Measurements from ENCODE around the gene GMCL1. TPM values are rescaled to one million over a fixed set of nuclear protein-coding genes. Genes with fewer than 3 reads are reported as not detected.

GMCL1 gene
- total and polyA plus RNA-seq, 7 donors: 10.5 to 15.3 (median 12.3) TPM

DNA sequence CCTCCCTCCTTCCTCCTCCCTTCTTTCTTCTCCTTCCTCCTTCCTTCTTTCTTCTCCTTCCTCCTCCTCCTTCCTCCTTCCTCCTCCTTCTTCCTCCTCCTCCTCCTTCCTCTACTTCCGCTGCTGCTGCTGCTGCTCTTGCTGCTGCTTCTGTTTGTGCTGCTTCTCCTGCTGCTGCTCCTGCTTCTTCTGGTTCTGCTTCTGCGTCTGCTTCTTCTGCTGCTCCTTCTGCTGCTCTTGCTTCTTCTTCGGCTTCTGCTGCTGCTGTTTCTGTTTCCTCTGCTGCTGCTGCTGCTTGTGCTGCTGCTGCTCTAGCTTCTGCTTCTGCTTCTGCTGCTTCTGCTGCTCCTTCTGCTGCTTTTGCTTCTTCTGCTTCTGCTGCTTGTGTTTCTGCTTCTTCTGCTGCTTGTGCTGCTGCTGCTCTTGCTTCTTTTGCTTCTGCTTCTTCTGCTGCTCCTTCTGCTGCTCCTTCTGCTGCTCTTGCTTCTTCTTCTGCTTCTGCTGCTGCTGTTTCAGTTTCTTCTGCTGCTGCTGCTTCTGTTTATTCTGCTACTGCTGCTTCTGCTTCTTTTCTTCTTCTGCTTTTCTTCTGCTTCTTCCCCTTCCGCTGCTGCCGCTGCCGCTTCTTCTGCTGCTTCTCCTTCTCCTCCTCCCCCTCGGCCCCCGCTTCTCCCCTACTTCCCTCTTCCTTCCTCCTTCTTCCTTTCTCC lies 72.9 kb downstream of the GMCL1 start:
- Histone ChIP-seq H3K4me3 (no peak overlapping the region), H3K27ac (peak overlapping the region in 1 of 4 donors; percentile 7), H3K36me3 (peaks cover 0 to 97% (median 20%) of the 10 kb centered on the region in 4 donors), H3K9me3 (no peaks in the 10 kb centered on the region), H3K4me1 (peaks cover 0 to 10% (median 0%) of the 10 kb centered on the region in 4 donors), H3K27me3 (no peaks in the 10 kb centered on the region)
- 39 to 84% methylated on average over 8 of the region's 8 CpGs for whole genome bisulfite sequencing, 2 donors
- TF ChIP-seq POLR2A (IDR thresholded peaks at IDR 0.05): no peak
- no peak for TF ChIP-seq EP300 (IDR thresholded peaks at IDR 0.05)
- TF ChIP-seq, protein P1, sequence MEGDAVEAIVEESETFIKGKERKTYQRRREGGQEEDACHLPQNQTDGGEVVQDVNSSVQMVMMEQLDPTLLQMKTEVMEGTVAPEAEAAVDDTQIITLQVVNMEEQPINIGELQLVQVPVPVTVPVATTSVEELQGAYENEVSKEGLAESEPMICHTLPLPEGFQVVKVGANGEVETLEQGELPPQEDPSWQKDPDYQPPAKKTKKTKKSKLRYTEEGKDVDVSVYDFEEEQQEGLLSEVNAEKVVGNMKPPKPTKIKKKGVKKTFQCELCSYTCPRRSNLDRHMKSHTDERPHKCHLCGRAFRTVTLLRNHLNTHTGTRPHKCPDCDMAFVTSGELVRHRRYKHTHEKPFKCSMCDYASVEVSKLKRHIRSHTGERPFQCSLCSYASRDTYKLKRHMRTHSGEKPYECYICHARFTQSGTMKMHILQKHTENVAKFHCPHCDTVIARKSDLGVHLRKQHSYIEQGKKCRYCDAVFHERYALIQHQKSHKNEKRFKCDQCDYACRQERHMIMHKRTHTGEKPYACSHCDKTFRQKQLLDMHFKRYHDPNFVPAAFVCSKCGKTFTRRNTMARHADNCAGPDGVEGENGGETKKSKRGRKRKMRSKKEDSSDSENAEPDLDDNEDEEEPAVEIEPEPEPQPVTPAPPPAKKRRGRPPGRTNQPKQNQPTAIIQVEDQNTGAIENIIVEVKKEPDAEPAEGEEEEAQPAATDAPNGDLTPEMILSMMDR (IDR thresholded peaks at IDR 0.05): no peak
- TF ChIP-seq POLR2AphosphoS5 (IDR thresholded peaks at IDR 0.05): no peak
- no peak for DNase-seq
- intact Hi-C loops (cut with DNase I): no loop called here

DNA sequence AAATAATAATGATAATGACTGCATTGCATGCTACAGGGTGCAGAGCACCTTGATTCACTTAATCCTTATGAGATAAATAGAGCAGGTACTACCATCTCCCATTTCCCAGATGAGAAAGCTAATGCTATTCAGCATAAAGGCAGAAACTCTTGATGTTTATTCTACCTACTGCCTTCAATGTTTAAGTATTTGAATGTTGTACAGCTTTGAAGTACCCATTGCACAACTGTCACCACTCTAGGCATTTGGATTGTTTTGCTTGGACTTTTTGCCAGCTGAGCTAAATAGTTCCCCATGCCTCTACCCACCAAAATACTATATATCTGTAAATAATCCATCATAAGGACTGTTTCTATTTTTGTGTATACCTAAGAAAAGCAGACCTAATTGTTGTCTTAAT lies 77.8 kb downstream of the GMCL1 start:
- Histone ChIP-seq H3K27me3 (no peaks in the 10 kb centered on the region), H3K4me3 (no peak overlapping the region), H3K9me3 (no peaks in the 10 kb centered on the region), H3K36me3 (peaks cover 0 to 89% (median 6%) of the 10 kb centered on the region in 4 donors), H3K4me1 (peaks cover 0 to 6% (median 1%) of the 10 kb centered on the region in 4 donors), H3K27ac (no peak overlapping the region)
- TF ChIP-seq, protein P1 (IDR thresholded peaks at IDR 0.05): no peak
- TF ChIP-seq POLR2AphosphoS5 (IDR thresholded peaks at IDR 0.05) (no peak), POLR2A (IDR thresholded peaks at IDR 0.05) (no peak), EP300 (IDR thresholded peaks at IDR 0.05) (no peak)
- intact Hi-C loops (cut with DNase I): no loop called here
- DNase-seq: no peak

DNA sequence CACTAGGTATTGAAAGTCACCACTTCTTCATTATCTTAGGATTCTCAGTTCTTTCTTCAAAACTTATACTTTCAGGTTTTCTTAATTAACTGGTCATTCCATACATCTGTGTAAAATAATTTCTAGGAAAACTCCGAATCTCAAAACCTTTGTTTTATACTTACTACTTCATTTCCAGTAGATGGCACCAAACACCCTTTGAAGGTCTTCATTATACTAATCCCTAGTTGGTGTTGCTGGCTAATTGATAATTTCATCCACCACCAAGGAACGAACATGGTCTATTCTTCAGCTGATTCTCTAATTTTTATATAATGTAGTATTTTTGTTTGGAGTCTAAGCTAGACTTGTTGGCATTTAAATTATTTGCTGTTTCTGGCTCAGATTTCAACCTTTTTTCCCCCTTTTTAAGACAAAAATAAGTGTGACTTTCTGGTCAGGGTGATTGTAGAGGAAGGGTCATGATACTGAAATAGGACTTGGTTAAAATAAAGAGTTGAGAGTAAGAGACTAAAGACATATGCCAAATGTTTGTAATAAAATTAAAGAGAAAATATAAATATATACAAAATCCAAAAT lies 82.6 kb downstream of the GMCL1 start:
- Histone ChIP-seq H3K27me3 (no peaks in the 10 kb centered on the region), H3K4me1 (peaks cover 0 to 35% (median 21%) of the 10 kb centered on the region in 4 donors), H3K27ac (peak overlapping the region in 3 of 4 donors; percentile 3 to 98 (median 52)), H3K36me3 (peaks cover 0 to 43% (median 3%) of the 10 kb centered on the region in 4 donors), H3K4me3 (no peak overlapping the region), H3K9me3 (no peaks in the 10 kb centered on the region)
- no peak for DNase-seq
- intact Hi-C loops (cut with DNase I): loop anchor here (5.0 kb wide), 4 partner anchors 175 to 475 kb away; partner anchors contain the start of genes FAM136A, NFU1, PCBP1 and TIA1
- WGBS, 2 donors: 1 to 3% methylated on average over 2 of the region's 2 CpGs
- no peak for TF ChIP-seq POLR2AphosphoS5 (IDR thresholded peaks at IDR 0.05)
- TF ChIP-seq, protein P1 (IDR thresholded peaks at IDR 0.05): peak in 3 of 4 experiments; percentile 32 to 61 (median 51)

DNA sequence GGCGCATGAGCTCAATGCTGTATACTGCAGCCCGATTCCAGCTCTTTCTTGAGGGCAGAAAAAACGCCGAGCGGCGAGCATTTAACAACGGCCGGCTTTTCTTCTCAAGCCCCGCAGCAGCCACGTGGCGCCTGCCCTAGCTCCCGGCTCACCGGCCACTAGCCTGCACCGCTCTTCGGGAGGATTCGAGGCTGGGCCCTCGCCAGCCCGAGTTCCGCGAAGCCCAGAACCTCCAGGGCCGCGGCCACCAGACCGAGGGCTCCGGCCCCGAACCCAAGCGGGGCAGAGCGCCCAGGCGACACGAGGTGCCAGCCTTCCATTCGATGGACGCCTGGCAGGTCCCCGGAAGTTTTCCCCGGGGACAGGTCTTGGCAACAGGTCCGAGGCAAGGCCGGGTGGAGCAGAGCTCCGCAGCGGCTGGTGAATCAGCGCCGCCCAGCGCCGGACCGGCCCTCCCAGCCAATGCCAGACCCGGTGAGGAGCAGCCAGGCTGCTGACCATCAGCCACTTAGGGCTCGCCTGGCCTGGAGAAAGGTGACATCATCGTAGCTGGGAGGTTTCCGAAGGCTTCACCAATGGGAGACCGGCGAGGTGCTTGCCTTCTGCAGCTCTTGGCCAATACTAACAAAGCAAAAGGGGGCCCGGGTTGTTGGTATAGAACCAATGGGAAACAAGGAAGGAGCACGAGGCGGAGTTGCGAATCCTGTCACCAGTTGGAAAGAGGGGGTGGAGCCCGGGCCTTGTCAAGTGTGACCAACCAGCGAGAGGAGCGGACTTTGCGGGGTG lies 84.9 kb downstream of the GMCL1 start:
- no peaks in the 10 kb centered on the region for H3K27me3 ChIP-seq
- intact Hi-C loops (cut with DNase I): loop anchor here (1.0 to 5.0 kb wide), 5 partner anchors 173 to 477 kb away; partner anchors contain the start of genes FAM136A, NFU1, PCBP1 and TIA1
- peak overlapping the region; percentile 48 to 94 (median 90) for H3K4me3 ChIP-seq
- WGBS, 2 donors: 0 to 1% methylated on average over 56 of the region's 56 CpGs
- H3K4me1 ChIP-seq: peaks cover 0 to 43% (median 22%) of the 10 kb centered on the region in 4 donors
- H3K36me3 ChIP-seq: peaks cover 0 to 35% (median 0%) of the 10 kb centered on the region in 4 donors
- TF ChIP-seq POLR2AphosphoS5 (IDR thresholded peaks at IDR 0.05) (peak; percentile 93 to 98 (median 96)), EP300 (IDR thresholded peaks at IDR 0.05) (peak in 1 of 4 donors; percentile 1), POLR2A (IDR thresholded peaks at IDR 0.05) (peak; percentile 89 to 90)
- TF ChIP-seq, protein P1 (IDR thresholded peaks at IDR 0.05): no peak
- DNase-seq: peak; percentile 100
- H3K9me3 ChIP-seq: no peaks in the 10 kb centered on the region
- peak overlapping the region; percentile 96 to 98 (median 98) for H3K27ac ChIP-seq

Measured in sigmoid colon (tissue), 7 donors.